Activated CD4-positive, alpha-beta T cell treated with anti-CD3 and anti-CD28 coated beads, Interleukin-2, amount 50 U/mL, for 24 hours (primary cell): ENCODE measurements around the gene ABCA4.

Source experiments
- DNase-seq, 2 donors: peaks; one replicate each; pipeline ENCODE4 v3.0.0-alpha.2; 2020; ENCODE audit warnings: low read depth in 1 of 2, low spot score in 1 of 2

The ABCA4 gene

GRCh38 chr1:93980320-93981273, 140.4 kb downstream of the ABCA4 start:
- no peak for DNase-seq

- no peak for DNase-seq
Measured at GRCh38 chr1:93979718-93980319, 141.1 kb downstream of the ABCA4 start.

GRCh38 chr1:93979040-93979717, 141.8 kb downstream of the ABCA4 start:
- DNase-seq = no peak

- DNase-seq = no peak
Measured at GRCh38 chr1:93977598-93977945, 143.4 kb downstream of the ABCA4 start.

GRCh38 chr1:93976711-93977597, 144.0 kb downstream of the ABCA4 start:
- no peak for DNase-seq

- DNase-seq = no peak
Measured at GRCh38 chr1:93976291-93976690, 144.7 kb downstream of the ABCA4 start.

GRCh38 chr1:93972341-93972740, 148.6 kb downstream of the ABCA4 start:
- no peak for DNase-seq

- DNase-seq = no peak
Measured at GRCh38 chr1:93969887-93970286, 151.1 kb downstream of the ABCA4 start.

GRCh38 chr1:93969371-93969770, 151.6 kb downstream of the ABCA4 start:
- no peak for DNase-seq

- DNase-seq = no peak
Measured at GRCh38 chr1:93967306-93967705, 153.6 kb downstream of the ABCA4 start.

GRCh38 chr1:93965888-93966287, 155.1 kb downstream of the ABCA4 start:
- no peak for DNase-seq

GRCh38 chr1:93965256-93965655, 155.7 kb downstream of the ABCA4 start:
- no peak for DNase-seq

- no peak for DNase-seq
Measured at GRCh38 chr1:93964777-93965200, 156.2 kb downstream of the ABCA4 start.

- no peak for DNase-seq
Measured at GRCh38 chr1:93964096-93964776, 156.7 kb downstream of the ABCA4 start.

- no peak for DNase-seq
Measured at GRCh38 chr1:93963585-93963984, 157.4 kb downstream of the ABCA4 start.

- DNase-seq = no peak
Measured at GRCh38 chr1:93961906-93962305, 159.0 kb downstream of the ABCA4 start.

GRCh38 chr1:93961443-93961842, 159.5 kb downstream of the ABCA4 start:
- DNase-seq = no peak

GRCh38 chr1:93960641-93961147, 160.3 kb downstream of the ABCA4 start:
- DNase-seq = no peak

- no peak for DNase-seq
Measured at GRCh38 chr1:93959413-93959812, 161.5 kb downstream of the ABCA4 start.

GRCh38 chr1:93958726-93959100, 162.2 kb downstream of the ABCA4 start:
- DNase-seq = no peak
